Astrocyte (in vitro differentiated cells and primary cell): Measurements from ENCODE around the gene PREX1. TPM values are rescaled to one million over a fixed set of nuclear protein-coding genes. Genes with fewer than 3 reads are reported as not detected.

Experiments used
- DNase-seq: peaks from one replicate; pipeline ENCODE4 v3.0.0-alpha.2; 2010; ENCODE audit warnings: low read depth
- FAIRE-seq: peaks from 2 replicates; lab custom pipeline; 2011; peaks lifted over from hg19 to GRCh38; lab: Jason Lieb, UNC
- H2AFZ ChIP-seq: 2 replicates; pipeline ENCODE4 v1.6.0; 2012; ENCODE audit warnings: low read depth, low read length, inconsistent platforms
- H3K27ac ChIP-seq: 2 replicates; pipeline ENCODE4 v1.5.1; 2011; ENCODE audit warnings: low read depth, low read length, inconsistent platforms
- H3K27me3 ChIP-seq: 2 replicates; pipeline ENCODE4 v1.6.0; 2011; ENCODE audit warnings: low read length, inconsistent platforms; ENCODE audit not compliant: insufficient read depth
- H3K36me3 ChIP-seq: 2 replicates; pipeline ENCODE4 v1.5.1; 2011; ENCODE audit warnings: low read length, inconsistent platforms; ENCODE audit not compliant: insufficient read depth
- H3K4me1 ChIP-seq: 2 replicates; pipeline ENCODE4 v1.5.1; 2011; ENCODE audit warnings: low read length, inconsistent platforms; ENCODE audit not compliant: insufficient read depth
- H3K4me2 ChIP-seq: 2 replicates; pipeline ENCODE4 v1.6.0; 2012; ENCODE audit warnings: low read length, inconsistent platforms
- H3K4me3 ChIP-seq: 2 replicates; pipeline ENCODE4 v1.5.1; 2011; ENCODE audit warnings: low read depth, mild to moderate bottlenecking, low read length, inconsistent platforms; ENCODE audit not compliant: insufficient read depth
- H3K79me2 ChIP-seq: 2 replicates; pipeline ENCODE4 v1.6.0; 2012; ENCODE audit warnings: mild to moderate bottlenecking, low read length, inconsistent platforms; ENCODE audit not compliant: insufficient read depth
- H3K9ac ChIP-seq: 2 replicates; pipeline ENCODE4 v1.6.0; 2012; ENCODE audit warnings: mild to moderate bottlenecking, low read length, inconsistent platforms
- H3K9me3 ChIP-seq: 2 replicates; pipeline ENCODE4 v1.5.1; 2012; ENCODE audit warnings: low read depth, mild to moderate bottlenecking, low read length, inconsistent platforms; ENCODE audit not compliant: insufficient read depth
- H4K20me1 ChIP-seq: 2 replicates; pipeline ENCODE4 v1.6.0; 2012; ENCODE audit warnings: low read length, inconsistent platforms; ENCODE audit not compliant: insufficient read depth
- H3K27ac Mint-ChIP-seq: one replicate; pipeline ENCODE4 v1.8.0; 2021; ENCODE audit warnings: mild to moderate bottlenecking, mixed read lengths; ENCODE audit not compliant: unreplicated experiment
- H3K27me3 Mint-ChIP-seq: one replicate; pipeline ENCODE4 v1.8.0; 2021; ENCODE audit warnings: low read depth, mixed read lengths; ENCODE audit not compliant: unreplicated experiment
- H3K36me3 Mint-ChIP-seq: one replicate; pipeline ENCODE4 v1.8.0; 2021; ENCODE audit warnings: low read depth, mixed read lengths; ENCODE audit not compliant: unreplicated experiment
- H3K4me1 Mint-ChIP-seq: one replicate; pipeline ENCODE4 v1.8.0; 2021; ENCODE audit warnings: low read depth, mixed read lengths; ENCODE audit not compliant: unreplicated experiment
- H3K4me3 Mint-ChIP-seq: one replicate; pipeline ENCODE4 v1.8.0; 2021; ENCODE audit warnings: mild to moderate bottlenecking, moderate library complexity, mixed read lengths; ENCODE audit not compliant: unreplicated experiment
- H3K9me3 Mint-ChIP-seq: one replicate; pipeline ENCODE4 v1.8.0; 2021; ENCODE audit warnings: mild to moderate bottlenecking, mixed read lengths; ENCODE audit not compliant: unreplicated experiment
- CTCF ChIP-seq: IDR thresholded peaks from 2 replicates; pipeline ENCODE4 v1.5.1; 2011; ENCODE audit warnings: low read depth, mild to moderate bottlenecking, inconsistent platforms, low read length, moderate library complexity; ENCODE audit not compliant: insufficient read depth
- EZH2 ChIP-seq: IDR thresholded peaks from 2 replicates; pipeline ENCODE4 v1.6.1; 2012; ENCODE audit warnings: mild to moderate bottlenecking, low read length, inconsistent platforms; ENCODE audit not compliant: insufficient read depth
- total RNA-seq: library from RNA; stranded (reverse); gene quantifications from 2 replicates; pipeline ENCODE4 v1.2.1, GENCODE V29; 2021

Gene PREX1
- total RNA-seq, 1 donor from 2014 or later, result 3.5 TPM

GRCh38 chr20:48597521-48598302 is 230.1 kb downstream of the PREX1 start:
- TF ChIP-seq CTCF (no peak), EZH2 (no peak)
- Histone ChIP-seq H3K79me2 (no peaks in the 10 kb centered on the region), H3K9ac (no peak overlapping the region), H4K20me1 (no peaks in the 10 kb centered on the region), H2AFZ (no peak overlapping the region), H3K36me3 (no peaks in the 10 kb centered on the region), H3K4me2 (no peak overlapping the region), H3K4me1 (no peaks in the 10 kb centered on the region), H3K9me3 (no peaks in the 10 kb centered on the region), H3K4me3 (no peak overlapping the region), H3K27me3 (no peaks in the 10 kb centered on the region), H3K27ac (no peak overlapping the region)
- H3K27me3 Mint-ChIP-seq, result peaks cover 31% of the 10 kb centered on the region
- H3K4me3 Mint-ChIP-seq, result no peak overlapping the region
- no peaks in the 10 kb centered on the region for H3K9me3 Mint-ChIP-seq
- no peak for DNase-seq
- H3K27ac Mint-ChIP-seq, result no peak overlapping the region
- no peaks in the 10 kb centered on the region for H3K36me3 Mint-ChIP-seq
- no peak for FAIRE-seq
- H3K4me1 Mint-ChIP-seq, result no peaks in the 10 kb centered on the region

- H4K20me1 ChIP-seq, result no peaks in the 10 kb centered on the region
- H2AFZ ChIP-seq, result no peak overlapping the region
- H3K79me2 ChIP-seq, result no peaks in the 10 kb centered on the region
- no peak overlapping the region for H3K9ac ChIP-seq
- no peaks in the 10 kb centered on the region for H3K4me1 ChIP-seq
- H3K27ac ChIP-seq, result no peak overlapping the region
- Mint-ChIP-seq H3K4me1 (no peaks in the 10 kb centered on the region), H3K36me3 (no peaks in the 10 kb centered on the region), H3K4me3 (no peak overlapping the region), H3K27me3 (peaks cover 26% of the 10 kb centered on the region), H3K27ac (no peak overlapping the region), H3K9me3 (no peaks in the 10 kb centered on the region)
- no peak for FAIRE-seq
- H3K36me3 ChIP-seq, result no peaks in the 10 kb centered on the region
- H3K4me3 ChIP-seq, result no peak overlapping the region
- H3K4me2 ChIP-seq, result no peak overlapping the region
- no peaks in the 10 kb centered on the region for H3K27me3 ChIP-seq
- no peak for TF ChIP-seq CTCF
- no peak for TF ChIP-seq EZH2
- no peaks in the 10 kb centered on the region for H3K9me3 ChIP-seq
- no peak for DNase-seq
Measured at GRCh38 chr20:48596334-48596898, 231.4 kb downstream of the PREX1 start.
